ENCODE results near the gene AEBP2.

GRCh38 chr12:19434538-19434937 lies 4.8 kb upstream of the AEBP2 start:
- no peak for TF ChIP-seq POLR2AphosphoS5 (IDR thresholded peaks at IDR 0.05; ENCODE audit: low read depth, low read length)
- TF ChIP-seq POLR2A (IDR thresholded peaks at IDR 0.05; ENCODE audit: low read depth, low read length), result no peak
- TF ChIP-seq TAF1 (IDR thresholded peaks at IDR 0.05; ENCODE audit: borderline replicate concordance, low read depth, low read length), result no peak

Data from GM12892 (cell line).